Measurements from ENCODE around the gene IGFL4.

The IGFL4 gene

GRCh38 chr19:45994456-45994997, 46.3 kb downstream of the IGFL4 start:
- no peak for DNase-seq (ENCODE audit: low spot score)

GRCh38 chr19:45990113-45990728, 50.6 kb downstream of the IGFL4 start:
- DNase-seq (ENCODE audit: low spot score), result no peak
